Measurements from ENCODE around the gene KRTAP13-4. TPM values are rescaled to one million over a fixed set of nuclear protein-coding genes. Genes with fewer than 3 reads are reported as not detected.

Gene KRTAP13-4
- polyA plus RNA-seq, 1 of the 3 experiments (the other 2 are of a cell fraction) = not detected

GRCh38 chr21:30463713-30464112 is 33.7 kb downstream of the KRTAP13-4 start:
- Histone ChIP-seq H3K4me1 (ENCODE audit: control insufficient read depth in 1 of 2, insufficient read depth in 2 of 2, low read depth in 1 of 2, low read length in 1 of 2) (no peaks in the 10 kb centered on the region), H3K9me3 (no peaks in the 10 kb centered on the region), H3K4me2 (no peak overlapping the region), H3K9ac (no peak overlapping the region), H3K36me3 (replicated peaks in 1 of 2; ENCODE audit: control insufficient read depth in 1 of 2, insufficient read depth in 2 of 2, low read length in 1 of 2) (no peaks in the 10 kb centered on the region), H3K9me2 (no peaks in the 10 kb centered on the region), H3F3A (replicated peaks; ENCODE audit: insufficient read depth) (no peaks in the 10 kb centered on the region), H3K27me3 (ENCODE audit: insufficient read depth) (no peaks in the 10 kb centered on the region), H3K27ac (ENCODE audit: low read depth in 2 of 2, low read length in 1 of 2) (no peak overlapping the region), H2AFZ (ENCODE audit: low read depth) (no peak overlapping the region), H3K79me2 (ENCODE audit: insufficient read depth) (no peaks in the 10 kb centered on the region), H4K20me1 (ENCODE audit: insufficient read depth) (no peaks in the 10 kb centered on the region), H3K4me3 (ENCODE audit: low read depth in 2 of 2, low read length in 1 of 2) (no peak overlapping the region; a peak in 1 of 4 replicates)
- WGBS (ENCODE audit: low lambda C conversion rate) = 7% methylated on average over 3 of the region's 3 CpGs
- peak; percentile 12 for DNase-seq
- CTCF ChIA-PET = interaction anchor here (0.6 to 0.7 kb wide), 3 partner anchors 9 to 12 kb away, joined by 3 read pairs; no protein-coding TSS in a partner anchor
- no peak for TF ChIP-seq RFX5 (IDR thresholded peaks at IDR 0.05; ENCODE audit: low read length)
- peak; percentile 35; the same call in 1 of the 2 replicates for TF ChIP-seq RAD21 (IDR thresholded peaks at IDR 0.05; ENCODE audit: low read length)
- TF ChIP-seq FOXJ3 (CRISPR knock-in tag; IDR thresholded peaks at IDR 0.05) = no peak
- no peak for TF ChIP-seq RXRA (IDR thresholded peaks at IDR 0.05; ENCODE audit: borderline replicate concordance, low read depth)
- peak; percentile 74 for TF ChIP-seq CTCF (IDR thresholded peaks at IDR 0.05)
- TF ChIP-seq PBX3 (IDR thresholded peaks at IDR 0.05) = no peak
- peak; percentile 32; the same call in 1 of the 2 replicates for TF ChIP-seq SMC3 (IDR thresholded peaks at IDR 0.05; ENCODE audit: low read depth, low read length)
- POLR2A ChIA-PET = no interaction called here

GRCh38 chr21:30468900-30469714 is 39.1 kb downstream of the KRTAP13-4 start:
- H3K4me3 ChIP-seq (ENCODE audit: low read depth in 2 of 2, low read length in 1 of 2) = no peak overlapping the region
- ChIA-PET CTCF (no interaction called here), POLR2A (no interaction called here)
- H3K4me2 ChIP-seq = no peak overlapping the region
- H3K4me1 ChIP-seq (ENCODE audit: control insufficient read depth in 1 of 2, insufficient read depth in 2 of 2, low read depth in 1 of 2, low read length in 1 of 2) = no peaks in the 10 kb centered on the region
- no peak overlapping the region for H2AFZ ChIP-seq (ENCODE audit: low read depth)
- H3K79me2 ChIP-seq (ENCODE audit: insufficient read depth) = no peaks in the 10 kb centered on the region
- H3K9me2 ChIP-seq = no peaks in the 10 kb centered on the region
- no peaks in the 10 kb centered on the region for H3K27me3 ChIP-seq (ENCODE audit: insufficient read depth)
- H3F3A ChIP-seq (replicated peaks; ENCODE audit: insufficient read depth) = no peaks in the 10 kb centered on the region
- no peak overlapping the region for H3K27ac ChIP-seq (ENCODE audit: low read depth in 2 of 2, low read length in 1 of 2)
- H3K36me3 ChIP-seq (replicated peaks in 1 of 2; ENCODE audit: control insufficient read depth in 1 of 2, insufficient read depth in 2 of 2, low read length in 1 of 2) = no peaks in the 10 kb centered on the region
- no peak overlapping the region for H3K9ac ChIP-seq
- H3K9me3 ChIP-seq = no peaks in the 10 kb centered on the region
- no peaks in the 10 kb centered on the region for H4K20me1 ChIP-seq (ENCODE audit: insufficient read depth)
- no peak for DNase-seq
- TF ChIP-seq IRF3 (IDR thresholded peaks at IDR 0.05; ENCODE audit: low read depth, low read length) = no peak
- no peak for TF ChIP-seq PBX3 (IDR thresholded peaks at IDR 0.05)
- TF ChIP-seq JUND (IDR thresholded peaks at IDR 0.05) = no peak
- TF ChIP-seq REST (IDR thresholded peaks at IDR 0.05; ENCODE audit: low read depth, low read length) = no peak
- 1% methylated on average over 6 of the region's 6 CpGs for WGBS (ENCODE audit: low lambda C conversion rate)
